Neutrophil (primary cell): ENCODE measurements around the gene GAS6.

Experiments
- H3K27ac ChIP-seq: fragments of 200-600 bp; sonication (generic); 2 replicates; pipeline ENCODE4 v1.5.1; 2016; ENCODE audit warnings: mild to moderate bottlenecking, moderate library complexity
- H3K27me3 ChIP-seq: fragments of 200-600 bp; sonication (generic); 2 replicates; pipeline ENCODE4 v1.6.0; 2016; ENCODE audit warnings: mild to moderate bottlenecking
- H3K36me3 ChIP-seq: fragments of 200-600 bp; sonication (generic); 2 replicates; pipeline ENCODE4 v1.5.1; 2017
- H3K4me1 ChIP-seq, 2 experiments: fragments of 200-600 bp in 1 of 2; sonication (generic) in 1 of 2; 1 replicate in 1 of 2; 2 replicates in 1 of 2; pipeline versions ENCODE4 v1.5.1 to v1.6.1; 2013 to 2016; ENCODE audit warnings: low read depth in 1 of 2, low read length in 1 of 2, mild to moderate bottlenecking in 1 of 2, moderate library complexity in 1 of 2; ENCODE audit not compliant: control insufficient read depth in 1 of 2, insufficient read depth in 1 of 2
- H3K4me3 ChIP-seq, 2 experiments: fragments of 200-600 bp in 1 of 2; sonication (generic) in 1 of 2; 1 replicate in 1 of 2; 2 replicates in 1 of 2; pipeline ENCODE4 v1.5.1; 2013 to 2016; ENCODE audit warnings: low read depth in 1 of 2, low read length in 1 of 2, mild to moderate bottlenecking in 1 of 2, moderate library complexity in 1 of 2
- H3K9me3 ChIP-seq: fragments of 200-600 bp; sonication (generic); 2 replicates; pipeline ENCODE4 v1.5.1; 2016
- CTCF ChIP-seq: fragments of 200-600 bp; sonication (generic); IDR thresholded peaks from 2 replicates; pipeline ENCODE4 v1.5.1; 2016; ENCODE audit warnings: antibody characterized with exemption

The GAS6 gene

GRCh38 chr13:113897161-113897560 is 33.3 kb upstream of the GAS6 start:
- Histone ChIP-seq H3K9me3 (no peaks in the 10 kb centered on the region), H3K4me3 (no peak overlapping the region), H3K27ac (no peak overlapping the region), H3K36me3 (no peaks in the 10 kb centered on the region), H3K27me3 (peaks cover 15% of the 10 kb centered on the region), H3K4me1 (no peaks in the 10 kb centered on the region)
- TF ChIP-seq CTCF = no peak

GRCh38 chr13:113895436-113895835 is 31.6 kb upstream of the GAS6 start:
- Histone ChIP-seq H3K9me3 (no peaks in the 10 kb centered on the region), H3K27ac (no peak overlapping the region), H3K4me1 (no peaks in the 10 kb centered on the region), H3K36me3 (no peaks in the 10 kb centered on the region), H3K27me3 (peaks cover 15% of the 10 kb centered on the region), H3K4me3 (no peak overlapping the region)
- no peak for TF ChIP-seq CTCF

- Histone ChIP-seq H3K36me3 (no peaks in the 10 kb centered on the region), H3K4me1 (no peaks in the 10 kb centered on the region), H3K27ac (no peak overlapping the region), H3K4me3 (no peak overlapping the region), H3K9me3 (no peaks in the 10 kb centered on the region), H3K27me3 (peaks cover 27% of the 10 kb centered on the region)
- TF ChIP-seq CTCF = no peak
Measured at GRCh38 chr13:113890774-113891480, 27.1 kb upstream of the GAS6 start.

- no peaks in the 10 kb centered on the region for H3K36me3 ChIP-seq
- no peaks in the 10 kb centered on the region for H3K4me1 ChIP-seq
- H3K4me3 ChIP-seq = no peak overlapping the region
- H3K27me3 ChIP-seq = peaks cover 14% of the 10 kb centered on the region
- no peak overlapping the region for H3K27ac ChIP-seq
- TF ChIP-seq CTCF = no peak
- H3K9me3 ChIP-seq = no peaks in the 10 kb centered on the region
Measured at GRCh38 chr13:113889467-113889866, 25.6 kb upstream of the GAS6 start.

- no peaks in the 10 kb centered on the region for H3K9me3 ChIP-seq
- no peaks in the 10 kb centered on the region for H3K36me3 ChIP-seq
- no peak for TF ChIP-seq CTCF
- H3K27ac ChIP-seq = no peak overlapping the region
- H3K4me3 ChIP-seq = no peak overlapping the region
- peaks cover 14% of the 10 kb centered on the region for H3K27me3 ChIP-seq
- H3K4me1 ChIP-seq = no peaks in the 10 kb centered on the region
Measured at GRCh38 chr13:113888701-113889330, 24.9 kb upstream of the GAS6 start.
